Neural cell (in vitro differentiated cells): ENCODE results near the gene TLCD3A.
A peak's percentile ranks its signal among the peaks of the same experiment; 100 is the strongest.

Source experiments
- EZH2 ChIP-seq: fragments of 200-600, 300-800 bp; shearing (Covaris generic), sonication (generic); IDR thresholded peaks from 2 replicates; pipeline ENCODE4 v1.6.1; 2014; ENCODE audit warnings: antibody characterized with exemption, low read length, borderline replicate concordance, mild to moderate bottlenecking; ENCODE audit not compliant: insufficient read depth, poor library complexity, severe bottlenecking
- TF ChIP-seq, protein P1 (sequence below): fragments of 450-650 bp; IDR thresholded peaks from 2 replicates; pipeline ENCODE4 v1.5.1; 2014; ENCODE audit warnings: antibody characterized with exemption, mild to moderate bottlenecking, moderate library complexity; ENCODE audit not compliant: poor library complexity, severe bottlenecking

DNA sequence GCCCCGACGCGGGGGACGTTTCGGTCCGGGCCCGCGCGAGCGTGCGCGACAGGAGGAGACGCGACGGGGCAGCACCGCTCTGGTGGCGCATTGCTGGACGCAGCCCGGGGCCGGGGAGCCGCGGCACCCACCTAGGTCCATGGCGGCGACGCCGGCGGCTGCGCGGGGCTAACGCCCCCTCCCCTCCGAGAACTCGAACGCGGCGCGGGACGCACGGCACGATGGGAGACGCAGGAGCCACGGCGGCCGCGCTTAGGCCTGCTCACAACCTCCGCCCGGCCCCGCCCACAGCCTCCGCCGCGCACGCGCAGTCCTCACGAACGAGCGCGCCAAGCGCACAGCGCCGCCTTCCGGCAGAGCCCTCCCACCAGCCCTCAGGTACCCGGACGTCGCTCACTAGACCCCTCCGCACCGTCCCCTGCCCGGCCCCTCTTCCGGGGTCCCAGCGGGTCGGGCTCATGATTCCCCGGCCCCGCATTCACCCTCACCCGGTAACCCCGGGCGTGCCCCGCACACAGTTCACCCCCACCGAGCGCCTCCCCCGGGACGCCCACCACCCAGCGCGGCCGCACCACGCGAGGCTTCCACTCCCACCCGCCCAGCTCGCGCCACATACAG, 19.7 kb downstream of the TLCD3A start, which contains the start of gene GEMIN4:
- TF ChIP-seq, protein P1, sequence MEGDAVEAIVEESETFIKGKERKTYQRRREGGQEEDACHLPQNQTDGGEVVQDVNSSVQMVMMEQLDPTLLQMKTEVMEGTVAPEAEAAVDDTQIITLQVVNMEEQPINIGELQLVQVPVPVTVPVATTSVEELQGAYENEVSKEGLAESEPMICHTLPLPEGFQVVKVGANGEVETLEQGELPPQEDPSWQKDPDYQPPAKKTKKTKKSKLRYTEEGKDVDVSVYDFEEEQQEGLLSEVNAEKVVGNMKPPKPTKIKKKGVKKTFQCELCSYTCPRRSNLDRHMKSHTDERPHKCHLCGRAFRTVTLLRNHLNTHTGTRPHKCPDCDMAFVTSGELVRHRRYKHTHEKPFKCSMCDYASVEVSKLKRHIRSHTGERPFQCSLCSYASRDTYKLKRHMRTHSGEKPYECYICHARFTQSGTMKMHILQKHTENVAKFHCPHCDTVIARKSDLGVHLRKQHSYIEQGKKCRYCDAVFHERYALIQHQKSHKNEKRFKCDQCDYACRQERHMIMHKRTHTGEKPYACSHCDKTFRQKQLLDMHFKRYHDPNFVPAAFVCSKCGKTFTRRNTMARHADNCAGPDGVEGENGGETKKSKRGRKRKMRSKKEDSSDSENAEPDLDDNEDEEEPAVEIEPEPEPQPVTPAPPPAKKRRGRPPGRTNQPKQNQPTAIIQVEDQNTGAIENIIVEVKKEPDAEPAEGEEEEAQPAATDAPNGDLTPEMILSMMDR: peak; percentile 99
- no peak for TF ChIP-seq EZH2
